Measurements from ENCODE around the gene USP22.
A peak's percentile ranks its signal among the peaks of the same experiment; 100 is the strongest.

Gene USP22

GRCh38 chr17:20986767-20987510 lies 55.9 kb downstream of the USP22 start:
- no peak for DNase-seq

GRCh38 chr17:20983359-20983637 lies 59.5 kb downstream of the USP22 start:
- DNase-seq: no peak

DNA sequence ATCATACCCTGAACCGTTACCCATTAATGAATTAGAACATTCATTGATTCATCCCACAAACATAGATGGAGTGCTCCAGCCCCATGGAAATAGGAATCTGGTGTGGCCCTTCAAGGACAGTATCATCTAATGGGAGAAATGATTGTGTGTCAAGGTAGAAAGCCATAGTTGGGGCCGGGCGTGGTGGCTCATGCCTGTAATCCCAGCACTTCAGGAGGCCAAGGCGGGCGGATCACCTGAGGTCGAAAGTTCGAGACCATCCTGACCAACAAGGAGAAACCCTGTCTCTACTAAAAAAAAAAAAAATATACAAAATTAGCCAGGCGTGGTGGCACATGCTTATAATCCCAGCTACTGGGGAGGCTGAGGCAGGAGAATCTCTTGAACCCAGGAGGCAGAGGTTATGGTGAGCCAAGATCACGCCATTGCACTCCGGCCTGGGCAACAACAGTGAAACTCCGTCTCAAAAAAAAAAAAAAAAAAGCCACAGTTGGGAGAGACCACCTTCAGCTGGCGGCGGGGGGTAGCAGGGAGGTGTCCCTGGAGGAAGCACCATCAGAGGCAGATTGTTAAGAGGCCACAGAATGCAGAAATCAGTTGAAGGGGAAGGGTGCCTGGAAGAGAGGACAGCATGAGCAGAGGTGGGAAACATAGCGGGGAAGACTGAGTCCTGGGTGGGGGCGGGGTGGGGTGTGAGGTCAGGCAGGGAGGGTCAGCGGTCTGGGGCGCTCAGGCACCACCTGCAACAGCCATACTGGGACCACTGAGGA lies 60.0 kb downstream of the USP22 start:
- DNase-seq: no peak

- peak; percentile 30 for DNase-seq
Measured at GRCh38 chr17:20981046-20981920, 61.5 kb downstream of the USP22 start.

- no peak for DNase-seq
Measured at GRCh38 chr17:20979792-20980083, 63.1 kb downstream of the USP22 start.

GRCh38 chr17:20979007-20979791 lies 63.6 kb downstream of the USP22 start:
- DNase-seq: peak; percentile 44

- DNase-seq: peak; percentile 60
Measured at GRCh38 chr17:20977609-20978253, 65.1 kb downstream of the USP22 start.

DNA sequence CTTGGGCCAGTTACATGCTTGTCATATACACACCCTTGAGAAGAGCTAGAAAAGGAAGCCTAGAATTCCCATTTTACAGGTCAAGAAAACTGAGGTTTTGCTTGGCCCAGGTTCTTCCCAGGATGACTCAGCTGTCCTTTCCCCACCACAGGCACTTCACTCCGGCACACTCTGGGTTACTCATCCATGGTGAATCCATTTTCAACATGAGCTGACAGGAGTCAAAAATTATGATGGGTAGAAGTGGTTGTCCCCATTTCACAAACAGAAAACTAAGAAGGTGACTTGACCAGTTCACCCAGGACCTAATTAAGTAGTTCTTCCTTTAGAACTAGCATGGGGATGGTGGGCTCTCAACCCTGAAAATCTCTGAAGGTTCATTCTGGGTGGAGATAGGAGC lies 67.2 kb downstream of the USP22 start:
- DNase-seq: peak; percentile 27

- no peak for DNase-seq
Measured at GRCh38 chr17:20970329-20970728, 72.5 kb downstream of the USP22 start.

DNA sequence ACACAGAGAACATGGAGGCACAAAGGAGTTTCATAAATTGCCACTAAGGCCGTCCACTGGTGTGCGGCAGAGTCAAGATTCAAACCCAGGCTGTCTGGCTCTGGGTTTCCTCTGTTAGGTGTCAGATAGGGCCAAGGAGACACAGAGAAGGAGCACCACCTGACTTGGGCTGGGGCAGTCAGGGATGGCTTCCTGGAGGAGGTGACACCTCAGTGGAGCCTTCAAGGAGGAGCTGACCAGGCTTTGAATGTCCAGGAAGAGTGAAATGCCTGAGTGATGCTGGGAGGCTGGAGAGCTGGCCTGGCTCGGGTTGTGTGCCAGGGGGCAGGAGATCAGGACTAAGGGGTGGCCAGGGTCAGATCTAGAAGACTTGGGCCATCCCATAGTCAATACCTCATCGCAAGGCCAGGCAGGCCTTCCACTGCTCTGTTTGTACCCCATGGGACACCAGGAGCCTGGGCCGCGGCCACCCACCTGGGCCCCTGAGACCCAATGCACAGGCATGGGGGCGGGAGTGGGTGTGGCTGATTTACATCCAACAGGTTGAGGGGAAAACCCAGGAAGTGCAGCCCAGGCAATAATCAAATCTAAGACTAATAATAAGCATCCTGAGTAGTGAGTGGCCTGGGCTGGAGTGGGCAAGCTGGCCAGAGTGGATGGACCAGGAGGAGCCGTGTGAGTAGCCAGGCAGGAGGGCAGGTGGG lies 73.7 kb downstream of the USP22 start:
- no peak for DNase-seq

DNA sequence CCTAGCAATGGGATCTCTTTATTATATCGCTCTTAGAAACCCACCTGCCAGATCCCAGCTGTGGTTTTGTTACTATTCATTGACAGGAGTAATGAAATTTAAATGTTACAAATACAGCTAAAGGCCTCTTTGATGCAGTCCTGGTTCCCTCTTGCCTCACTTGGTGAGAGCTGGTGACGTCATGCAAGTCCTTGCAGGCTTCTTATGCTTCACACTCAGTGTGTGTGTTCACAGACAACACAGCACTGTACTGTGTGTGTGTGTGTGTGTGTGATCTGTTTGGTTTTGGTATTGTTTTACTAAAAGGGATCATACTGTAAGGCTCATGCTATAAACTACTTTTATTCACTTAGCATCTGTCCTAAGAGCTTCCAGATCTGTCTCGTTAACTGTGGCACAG lies 75.0 kb downstream of the USP22 start:
- peak; percentile 33 for DNase-seq

GRCh38 chr17:20966870-20967269 lies 75.9 kb downstream of the USP22 start:
- peak; percentile 53 for DNase-seq

- no peak for DNase-seq
Measured at GRCh38 chr17:20965492-20965891, 77.3 kb downstream of the USP22 start.

DNA sequence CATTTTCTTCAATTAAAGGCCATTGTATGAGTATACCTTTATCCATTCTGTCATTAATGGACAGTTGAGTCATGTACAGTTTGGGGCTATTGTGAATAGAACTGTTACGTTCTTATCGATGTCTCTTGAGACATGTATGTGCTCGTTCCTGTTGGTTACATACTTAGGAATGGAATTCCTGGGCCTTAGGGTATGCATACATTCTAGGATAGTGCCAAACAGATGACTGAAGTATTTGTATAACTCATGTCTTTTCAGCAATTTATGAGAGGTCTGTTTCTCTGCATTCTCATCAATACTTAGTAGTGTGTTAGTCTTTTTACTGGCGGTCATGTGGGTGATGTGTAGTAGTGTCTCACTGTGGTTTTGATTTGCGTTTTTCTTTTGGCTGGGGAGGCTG lies 81.2 kb downstream of the USP22 start:
- no peak for DNase-seq

- no peak for DNase-seq
Measured at GRCh38 chr17:20960871-20961270, 81.9 kb downstream of the USP22 start.

DNA sequence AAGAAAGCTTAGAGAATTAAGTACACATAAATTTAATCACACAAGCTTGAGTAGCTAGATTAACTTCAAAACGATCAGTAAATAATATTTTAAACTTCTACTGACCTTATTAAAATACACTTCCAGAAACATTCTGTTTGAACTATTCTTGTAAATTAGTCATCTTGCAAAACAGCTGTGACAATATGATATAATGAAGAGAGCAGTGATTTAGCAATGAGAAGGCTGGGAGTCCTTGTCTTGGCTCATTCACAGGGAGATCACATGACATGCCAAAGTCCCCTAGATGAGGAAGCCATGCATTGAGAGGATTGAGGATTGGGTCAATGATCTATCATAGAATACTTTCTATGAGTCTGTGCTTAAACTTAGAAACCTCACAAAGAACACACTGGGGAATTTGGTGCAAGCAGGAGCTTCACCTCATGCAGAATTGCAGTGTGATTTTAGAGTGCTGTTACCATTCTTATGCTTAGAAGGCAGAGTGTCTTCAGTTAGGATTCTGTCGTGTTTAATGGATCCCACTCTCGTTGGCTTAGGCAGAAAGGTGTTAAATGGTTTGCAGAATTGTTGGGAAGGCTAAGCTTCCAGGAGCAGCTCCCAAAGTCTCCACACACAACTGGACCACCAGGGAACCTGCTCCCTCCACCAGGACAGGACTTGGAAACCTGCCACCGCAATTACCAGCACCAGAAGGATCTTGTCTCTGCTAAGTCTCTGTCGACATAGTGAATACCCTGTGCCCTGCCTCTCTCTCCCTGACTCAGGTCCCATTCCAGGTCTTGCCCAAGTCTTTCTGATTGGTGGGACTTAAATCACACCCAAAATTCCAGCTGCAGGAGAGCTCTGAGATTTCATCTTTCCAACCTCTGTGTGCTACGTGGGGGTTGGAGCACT lies 87.1 kb downstream of the USP22 start:
- DNase-seq: peak; percentile 45

DNA sequence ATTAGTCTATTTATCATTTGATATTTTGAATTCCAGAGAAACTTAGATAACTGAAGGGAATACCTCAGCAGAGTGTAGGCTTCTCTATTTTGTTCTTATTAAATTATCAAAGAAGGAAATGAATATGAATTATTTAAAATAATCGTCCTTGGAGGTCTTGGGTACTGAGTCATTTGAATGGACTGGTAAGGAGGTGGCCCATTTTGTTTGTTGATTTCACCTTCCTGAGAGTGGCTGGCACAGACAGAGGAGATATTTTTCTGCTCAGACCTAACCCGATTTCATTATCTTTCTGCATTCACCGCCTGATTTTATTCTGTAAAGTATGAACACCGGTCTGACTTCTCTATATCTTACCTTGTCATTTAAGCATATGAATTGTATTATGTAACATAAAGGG lies 88.0 kb downstream of the USP22 start:
- DNase-seq: no peak

DNA sequence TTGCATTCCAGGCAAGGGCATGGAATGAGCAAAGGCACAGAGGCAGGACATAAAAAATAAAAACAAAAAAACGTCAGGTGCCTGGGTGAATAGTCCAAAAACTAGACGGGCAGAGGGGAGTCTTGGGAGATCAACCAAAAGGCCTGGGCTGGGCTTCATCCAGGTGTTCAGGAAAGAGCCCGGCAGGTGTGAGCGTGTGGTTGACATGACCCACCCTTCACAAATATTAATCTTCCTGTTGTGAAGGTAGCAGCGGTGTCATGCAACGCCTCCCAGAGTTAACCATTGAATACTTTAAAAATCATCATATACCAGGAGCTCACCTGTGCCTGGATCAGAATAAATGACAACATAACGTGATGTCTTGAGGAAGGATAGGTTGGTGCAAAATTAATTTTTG lies 90.6 kb downstream of the USP22 start:
- DNase-seq: peak; percentile 94
